BE2C (cell line): ENCODE measurements around the gene SIGLEC5.

ENCODE experiments used
- DNase-seq: peaks from one replicate; pipeline ENCODE4 v3.0.0-alpha.2; 2020
- H3K27me3 ChIP-seq: fragments of 250-450 bp; sonication (Bioruptor Pico); 2 replicates; pipeline ENCODE4 v1.5.1; 2020; ENCODE audit warnings: mild to moderate bottlenecking
- H3K36me3 ChIP-seq: fragments of 250-450 bp; sonication (Bioruptor Pico); 2 replicates; pipeline ENCODE4 v1.5.1; 2020; ENCODE audit warnings: mild to moderate bottlenecking
- H3K4me1 ChIP-seq: fragments of 250-450 bp; sonication (Bioruptor Pico); 2 replicates; pipeline ENCODE4 v1.5.1; 2020
- H3K4me3 ChIP-seq: 2 replicates; pipeline ENCODE4 v1.5.1; 2011; ENCODE audit warnings: low read depth, low read length
- H3K9me3 ChIP-seq: fragments of 250-450 bp; sonication (Bioruptor Pico); 2 replicates; pipeline ENCODE4 v1.5.1; 2020
- CTCF ChIP-seq: IDR thresholded peaks from 2 replicates; pipeline ENCODE4 v1.5.1; 2012; ENCODE audit warnings: mild to moderate bottlenecking, low read depth, low read length

SIGLEC5 gene

GRCh38 chr19:51600940-51601580, 29.1 kb downstream of the SIGLEC5 start:
- TF ChIP-seq CTCF: no peak
- Histone ChIP-seq H3K4me3 (no peak overlapping the region), H3K4me1 (no peaks in the 10 kb centered on the region), H3K9me3 (no peaks in the 10 kb centered on the region), H3K27me3 (no peaks in the 10 kb centered on the region; the same call in 1 of the 2 replicates), H3K36me3 (no peaks in the 10 kb centered on the region)
- DNase-seq: no peak

GRCh38 chr19:51599084-51599483, 31.1 kb downstream of the SIGLEC5 start:
- Histone ChIP-seq H3K4me1 (no peaks in the 10 kb centered on the region), H3K4me3 (no peak overlapping the region), H3K27me3 (no peaks in the 10 kb centered on the region), H3K36me3 (no peaks in the 10 kb centered on the region), H3K9me3 (no peaks in the 10 kb centered on the region)
- TF ChIP-seq CTCF: no peak
- no peak for DNase-seq

GRCh38 chr19:51598159-51598915, 31.9 kb downstream of the SIGLEC5 start:
- no peak for TF ChIP-seq CTCF
- H3K36me3 ChIP-seq: no peaks in the 10 kb centered on the region

GRCh38 chr19:51595190-51596175, 34.7 kb downstream of the SIGLEC5 start:
- no peaks in the 10 kb centered on the region for H3K36me3 ChIP-seq
- peak overlapping the region; percentile 89 for H3K4me3 ChIP-seq
- DNase-seq: no peak
- H3K4me1 ChIP-seq: no peaks in the 10 kb centered on the region
- no peaks in the 10 kb centered on the region for H3K27me3 ChIP-seq
- TF ChIP-seq CTCF: no peak
- H3K9me3 ChIP-seq: no peaks in the 10 kb centered on the region

More at GRCh38 chr19:51598159-51598915, 31.9 kb downstream of the SIGLEC5 start:
- Histone ChIP-seq H3K27me3 (no peaks in the 10 kb centered on the region), H3K4me3 (no peak overlapping the region), H3K9me3 (no peaks in the 10 kb centered on the region), H3K4me1 (no peaks in the 10 kb centered on the region)
- no peak for DNase-seq

- H3K4me1 ChIP-seq: no peaks in the 10 kb centered on the region
- no peaks in the 10 kb centered on the region for H3K27me3 ChIP-seq
- peak overlapping the region; percentile 89 for H3K4me3 ChIP-seq
- no peaks in the 10 kb centered on the region for H3K9me3 ChIP-seq
- no peaks in the 10 kb centered on the region for H3K36me3 ChIP-seq
- TF ChIP-seq CTCF: no peak
- no peak for DNase-seq
These were observed 35.5 kb downstream of the SIGLEC5 start for GRCh38 chr19:51594774-51595109.
